GM21723 (cell line): ENCODE data around the gene HOXC5.
"Not testable (repeated sequence)": the region's sequence is repeated elsewhere in the genome, so short reads cannot be mapped to it uniquely, and the experiment has no call there.

ENCODE experiments used
- ATAC-seq: cut with Tn5 transposase; IDR thresholded peaks from one replicate; pipeline ENCODE4 v1.9.1; 2021; ENCODE audit warnings: mild to moderate bottlenecking, moderate library complexity; ENCODE audit not compliant: unreplicated experiment

Gene HOXC5

GRCh38 chr12:54060174-54060974 lies 27.5 kb downstream of the HOXC5 start:
- no peak for ATAC-seq

GRCh38 chr12:54060975-54061778 lies 28.3 kb downstream of the HOXC5 start:
- ATAC-seq = no peak

- ATAC-seq = no peak
Observed at GRCh38 chr12:54065677-54066076, 32.8 kb downstream of the HOXC5 start.

GRCh38 chr12:54066408-54066807 lies 33.6 kb downstream of the HOXC5 start:
- ATAC-seq = no peak

- ATAC-seq = no peak
Observed at GRCh38 chr12:54068418-54069070, 35.7 kb downstream of the HOXC5 start.

GRCh38 chr12:54071942-54072341 lies 39.1 kb downstream of the HOXC5 start:
- ATAC-seq = no peak

GRCh38 chr12:54074308-54074707 lies 41.5 kb downstream of the HOXC5 start:
- no peak for ATAC-seq

GRCh38 chr12:54075409-54075808 lies 42.6 kb downstream of the HOXC5 start:
- ATAC-seq = no peak

GRCh38 chr12:54075974-54076373 lies 43.1 kb downstream of the HOXC5 start:
- ATAC-seq = no peak

GRCh38 chr12:54077843-54078242 lies 45.0 kb downstream of the HOXC5 start:
- not testable (repeated sequence) for ATAC-seq

GRCh38 chr12:54079115-54079514 lies 46.3 kb downstream of the HOXC5 start:
- not testable (repeated sequence) for ATAC-seq

GRCh38 chr12:54080008-54080924 lies 47.4 kb downstream of the HOXC5 start:
- ATAC-seq = not testable (repeated sequence)

- not testable (repeated sequence) for ATAC-seq
Observed at GRCh38 chr12:54081053-54081514, 48.2 kb downstream of the HOXC5 start.

GRCh38 chr12:54081581-54082396 lies 48.9 kb downstream of the HOXC5 start:
- ATAC-seq = not testable (repeated sequence)

GRCh38 chr12:54082397-54082892 lies 49.6 kb downstream of the HOXC5 start:
- ATAC-seq = no peak
